ENCODE results near the gene SRXN1. TPM values are rescaled to one million over a fixed set of nuclear protein-coding genes. Genes with fewer than 3 reads are reported as not detected.

Gene SRXN1
- total RNA-seq, 1 donor from 2014 or later = 13.3 TPM

- H3K27me3 Mint-ChIP-seq (ENCODE audit: low read depth) = peaks cover 6% of the 10 kb centered on the region
- DNase-seq (ENCODE audit: low spot score in 2 of 2, unreplicated experiment in 2 of 2) = no peak
- TF ChIP-seq CTCF (IDR thresholded peaks at IDR 0.05; ENCODE audit: unreplicated experiment) = no peak
- no peak overlapping the region for H3K27ac Mint-ChIP-seq
- peaks cover 19% of the 10 kb centered on the region for H3K4me1 Mint-ChIP-seq
- H3K36me3 Mint-ChIP-seq = no peaks in the 10 kb centered on the region
- H3K9me3 Mint-ChIP-seq = no peaks in the 10 kb centered on the region
- no peak overlapping the region for H3K4me3 Mint-ChIP-seq
These were observed 17.7 kb downstream of the SRXN1 start for GRCh38 chr20:635028-635892.

- Mint-ChIP-seq H3K9me3 (no peaks in the 10 kb centered on the region), H3K4me3 (no peak overlapping the region), H3K27me3 (ENCODE audit: low read depth) (peaks cover 6% of the 10 kb centered on the region), H3K27ac (no peak overlapping the region), H3K36me3 (no peaks in the 10 kb centered on the region), H3K4me1 (peaks cover 19% of the 10 kb centered on the region)
- DNase-seq (ENCODE audit: low spot score in 2 of 2, unreplicated experiment in 2 of 2) = no peak
- no peak for TF ChIP-seq CTCF (IDR thresholded peaks at IDR 0.05; ENCODE audit: unreplicated experiment)
These were observed 18.7 kb downstream of the SRXN1 start for GRCh38 chr20:634148-634925.

GRCh38 chr20:631101-631500 lies 21.9 kb downstream of the SRXN1 start:
- TF ChIP-seq CTCF (IDR thresholded peaks at IDR 0.05; ENCODE audit: unreplicated experiment) = no peak
- no peak for DNase-seq (ENCODE audit: low spot score in 2 of 2, unreplicated experiment in 2 of 2)
- Mint-ChIP-seq H3K27me3 (ENCODE audit: low read depth) (peaks cover 17% of the 10 kb centered on the region), H3K4me1 (peaks cover 15% of the 10 kb centered on the region), H3K9me3 (no peaks in the 10 kb centered on the region), H3K36me3 (no peaks in the 10 kb centered on the region), H3K4me3 (no peak overlapping the region), H3K27ac (no peak overlapping the region)

- peaks cover 2% of the 10 kb centered on the region for H3K4me1 Mint-ChIP-seq
These were observed 26.4 kb downstream of the SRXN1 start for GRCh38 chr20:626579-626978.

More at GRCh38 chr20:626579-626978, 26.4 kb downstream of the SRXN1 start:
- H3K27me3 Mint-ChIP-seq (ENCODE audit: low read depth) = peaks cover 27% of the 10 kb centered on the region
- H3K4me3 Mint-ChIP-seq = no peak overlapping the region
- H3K27ac Mint-ChIP-seq = no peak overlapping the region
- no peaks in the 10 kb centered on the region for H3K36me3 Mint-ChIP-seq
- no peak for TF ChIP-seq CTCF (IDR thresholded peaks at IDR 0.05; ENCODE audit: unreplicated experiment)
- H3K9me3 Mint-ChIP-seq = no peaks in the 10 kb centered on the region
- no peak for DNase-seq (ENCODE audit: low spot score in 2 of 2, unreplicated experiment in 2 of 2)

All from mesothelial cell of epicardium (in vitro differentiated cells).